IMR-90 (cell line): ENCODE results near the gene TENM3. TPM values are rescaled to one million over a fixed set of nuclear protein-coding genes. Genes with fewer than 3 reads are reported as not detected.

Source experiments
- ATAC-seq: fragments of 200-7000 bp; cut with Tn5 transposase; 2 replicates; pipeline ENCODE4 v1.9.1; 2020; ENCODE audit warnings: low read depth, mild to moderate bottlenecking, moderate library complexity
- BruUV-seq: library from RNA; stranded (reverse); fragments of 400-500 nt; replicated peaks from 2 replicates; lab custom pipeline; 2021; lab: Mats Ljungman, UMichigan
- CTCF ChIA-PET: fragments of 300-600 bp; formaldehyde crosslinking; extraction: SDS; loops from one replicate; lab custom pipeline; 2021; ENCODE audit warnings: antibody characterized with exemption; lab: Yijun Ruan, JAX
- POLR2A ChIA-PET: fragments of 300-600 bp; sonication (Branson Sonifier 250); formaldehyde crosslinking; loops from one replicate; lab custom pipeline; 2022; ENCODE audit warnings: antibody characterized with exemption; ENCODE audit not compliant: unreplicated experiment; lab: Charles Lee
- DNase-seq: peaks from one replicate; pipeline ENCODE4 v3.0.0; 2013
- H2AFZ ChIP-seq: replicated peaks from 2 replicates; pipeline ENCODE3; 2013; ENCODE audit warnings: low read length, mild to moderate bottlenecking; ENCODE audit not compliant: poor library complexity
- H2AK5ac ChIP-seq: 2 replicates; pipeline ENCODE4 v1.6.1; 2013; ENCODE audit warnings: low read depth, low read length, inconsistent platforms
- H2AK9ac ChIP-seq: replicated peaks from 2 replicates; pipeline ENCODE3; 2013; ENCODE audit warnings: mild to moderate bottlenecking, low read depth, low read length, moderate library complexity; ENCODE audit not compliant: poor library complexity
- H2BK120ac ChIP-seq: 2 replicates; pipeline ENCODE4 v1.6.1; 2013; ENCODE audit warnings: low read depth, low read length, inconsistent platforms
- H2BK15ac ChIP-seq: 3 replicates; pipeline ENCODE4 v1.6.1; 2013; ENCODE audit warnings: low read depth, low read length, inconsistent platforms
- H2BK20ac ChIP-seq: 2 replicates; pipeline ENCODE4 v1.6.1; 2013; ENCODE audit warnings: low read depth, mild to moderate bottlenecking, inconsistent platforms, low read length, moderate library complexity
- H2BK5ac ChIP-seq: 2 replicates; pipeline ENCODE4 v1.6.1; 2013; ENCODE audit warnings: mild to moderate bottlenecking, low read depth, low read length, inconsistent platforms; ENCODE audit not compliant: poor library complexity, severe bottlenecking
- H3K14ac ChIP-seq: replicated peaks from 2 replicates; pipeline ENCODE4 v1.6.1; 2013; ENCODE audit warnings: low read depth, low read length, inconsistent platforms
- H3K18ac ChIP-seq: 2 replicates; pipeline ENCODE4 v1.6.1; 2013; ENCODE audit warnings: low read depth, low read length, control low read depth
- H3K23ac ChIP-seq: 2 replicates; pipeline ENCODE4 v1.6.1; 2013; ENCODE audit warnings: low read depth, low read length, inconsistent platforms
- H3K27ac ChIP-seq: 2 replicates; pipeline ENCODE4 v1.5.1; 2013; ENCODE audit warnings: mild to moderate bottlenecking, control low read depth, low read length; ENCODE audit not compliant: insufficient read depth
- H3K27me3 ChIP-seq: 2 replicates; pipeline ENCODE4 v1.6.1; 2013; ENCODE audit warnings: low read length; ENCODE audit not compliant: control insufficient read depth, insufficient read depth
- H3K36me3 ChIP-seq: 2 replicates; pipeline ENCODE4 v1.6.1; 2013; ENCODE audit warnings: low read length, mixed read lengths; ENCODE audit not compliant: control insufficient read depth, insufficient read depth
- H3K4ac ChIP-seq: 2 replicates; pipeline ENCODE4 v1.6.1; 2013; ENCODE audit warnings: low read depth, low read length, inconsistent platforms
- H3K4me1 ChIP-seq: 2 replicates; pipeline ENCODE4 v1.6.1; 2013; ENCODE audit warnings: low read length, mixed read lengths; ENCODE audit not compliant: control insufficient read depth, insufficient read depth
- H3K4me2 ChIP-seq: 2 replicates; pipeline ENCODE4 v1.6.1; 2013; ENCODE audit warnings: low read depth, mild to moderate bottlenecking, control low read depth, low read length, moderate library complexity
- H3K4me3 ChIP-seq: 2 replicates; pipeline ENCODE4 v1.5.1; 2013; ENCODE audit warnings: low read depth, mild to moderate bottlenecking, control low read depth, low read length, moderate library complexity; ENCODE audit not compliant: insufficient read depth
- H3K56ac ChIP-seq: 2 replicates; pipeline ENCODE4 v1.6.1; 2013; ENCODE audit warnings: low read length, inconsistent platforms; ENCODE audit not compliant: insufficient read depth; ENCODE audit errors: extremely low read depth
- H3K79me1 ChIP-seq, 2 experiments: 2 replicates each; pipeline ENCODE4 v1.6.1; 2013; ENCODE audit warnings: low read length in 2 of 2, inconsistent platforms in 1 of 2, low read depth in 1 of 2
- H3K9ac ChIP-seq: 2 replicates; pipeline ENCODE4 v1.6.1; 2013; ENCODE audit warnings: low read depth, low read length, control low read depth
- H3K9me1 ChIP-seq: 2 replicates; pipeline ENCODE4 v1.6.1; 2013; ENCODE audit warnings: low read length, inconsistent platforms; ENCODE audit not compliant: insufficient read depth
- H3K9me3 ChIP-seq: 2 replicates; pipeline ENCODE4 v1.6.1; 2013; ENCODE audit warnings: low read length; ENCODE audit not compliant: control insufficient read depth, insufficient read depth
- H4K20me1 ChIP-seq: 2 replicates; pipeline ENCODE4 v1.6.1; 2013; ENCODE audit warnings: low read length, inconsistent platforms; ENCODE audit not compliant: insufficient read depth
- H4K5ac ChIP-seq: 2 replicates; pipeline ENCODE4 v1.6.1; 2013; ENCODE audit warnings: mild to moderate bottlenecking, low read depth, low read length, control low read depth
- H4K8ac ChIP-seq, 2 experiments: 2 replicates each; pipeline ENCODE4 v1.6.1; 2013; ENCODE audit warnings: low read depth in 2 of 2, low read length in 2 of 2, control low read depth in 1 of 2, inconsistent platforms in 1 of 2
- H4K91ac ChIP-seq: 2 replicates; pipeline ENCODE4 v1.6.1; 2013; ENCODE audit warnings: low read depth, low read length, inconsistent platforms; ENCODE audit not compliant: insufficient read depth
- BHLHE40 ChIP-seq: fragments of 150-350 bp; IDR thresholded peaks from 2 replicates; pipeline ENCODE4 v1.6.1; 2016; ENCODE audit warnings: mild to moderate bottlenecking, low read depth, low read length
- CEBPB ChIP-seq: IDR thresholded peaks from 2 replicates; pipeline ENCODE4 v1.6.1; 2012; ENCODE audit warnings: low read depth, low read length, improper control_type of control experiment
- CHD1 ChIP-seq: IDR thresholded peaks from 2 replicates; pipeline ENCODE4 v1.6.1; 2012; ENCODE audit warnings: low read depth, low read length, improper control_type of control experiment
- FOS ChIP-seq: fragments of 150-350 bp; IDR thresholded peaks from 2 replicates; pipeline ENCODE4 v1.6.1; 2016; ENCODE audit warnings: low read depth, low read length
- MAFK ChIP-seq: IDR thresholded peaks from 2 replicates; pipeline ENCODE4 v1.6.1; 2012; ENCODE audit warnings: low read depth, low read length, improper control_type of control experiment
- MAZ ChIP-seq: IDR thresholded peaks from 2 replicates; pipeline ENCODE4 v1.6.1; 2012; ENCODE audit warnings: low read depth, mild to moderate bottlenecking, low read length, improper control_type of control experiment, moderate library complexity, borderline replicate concordance
- MXI1 ChIP-seq: IDR thresholded peaks from 2 replicates; pipeline ENCODE4 v1.6.1; 2012; ENCODE audit warnings: low read depth, mild to moderate bottlenecking, low read length, moderate library complexity, borderline replicate concordance
- NFE2L2 ChIP-seq: fragments of 150-350 bp; IDR thresholded peaks from 2 replicates; pipeline ENCODE4 v1.6.1; 2016; ENCODE audit warnings: low read depth, mild to moderate bottlenecking, low read length
- POLR2A ChIP-seq: IDR thresholded peaks from 2 replicates; pipeline ENCODE4 v1.6.1; 2012; ENCODE audit warnings: mild to moderate bottlenecking, low read depth, low read length
- RAD21 ChIP-seq: IDR thresholded peaks from 2 replicates; pipeline ENCODE4 v1.6.1; 2012; ENCODE audit warnings: low read length, improper control_type of control experiment
- RCOR1 ChIP-seq: IDR thresholded peaks from 2 replicates; pipeline ENCODE4 v1.6.1; 2012; ENCODE audit warnings: mild to moderate bottlenecking, low read length, improper control_type of control experiment; ENCODE audit not compliant: insufficient replicate concordance
- RFX5 ChIP-seq: IDR thresholded peaks from 2 replicates; pipeline ENCODE4 v1.8.0; 2012; ENCODE audit warnings: low read depth, mild to moderate bottlenecking, low read length, moderate library complexity
- SMC3 ChIP-seq: fragments of 150-350 bp; IDR thresholded peaks from 2 replicates; pipeline ENCODE4 v1.6.1; 2016; ENCODE audit warnings: low read depth, mild to moderate bottlenecking, antibody characterized with exemption, low read length, moderate library complexity
- WGBS, 2 experiments: methylation state at CpG; one replicate each; pipeline versions ENCODE4 v1.1.5 to v1.1.7; 2013; ENCODE audit warnings: missing lambda C conversion rate in 2 of 2; ENCODE audit not compliant: insufficient read length in 1 of 2; ENCODE audit errors: extremely low coverage in 2 of 2; 5-methylcytosine and 5-hydroxymethylcytosine counted together
- dilution Hi-C: fragments of 300-500 bp; cut with HindIII; formaldehyde crosslinking; loops from one replicate; pipeline ENCODE4 v1.14.3; 2018; ENCODE audit warnings: low sequenced_read_pairs; ENCODE audit not compliant: unreplicated experiment
- in situ Hi-C: fragments of 300-500 bp; cut with MboI; formaldehyde crosslinking; loops from 3 replicates; pipeline ENCODE4 v1.14.3; 2019; ENCODE audit warnings: low sequenced_read_pairs, inconsistent platforms, mixed read lengths
- intact Hi-C: fragments of 100-400 bp; cut with micrococcal nuclease; formaldehyde crosslinking; loops from 2 replicates; pipeline ENCODE4 v1.10.0; 2022
- polyA plus RNA-seq, 3 experiments: library from polyadenylated mRNA; depleted of rRNA; stranded (reverse); fragments of >200 nt; gene quantifications; 2 replicates each; pipeline ENCODE4 v1.2.3, GENCODE V29; 2012; ENCODE audit warnings: low replicate concordance in 1 of 3
- total RNA-seq: library from RNA; depleted of rRNA; stranded (reverse); fragments of >200 nt; gene quantifications from 2 replicates; pipeline ENCODE4 v1.2.3, GENCODE V29; 2012
- TF ChIP-seq, protein P1 (sequence below): conservative IDR thresholded peaks from 2 replicates; pipeline ENCODE4 v1.5.1; 2012; ENCODE audit warnings: mild to moderate bottlenecking, low read depth, low read length, improper control_type of control experiment
- TF ChIP-seq, protein P2 (sequence below): fragments of 150-350 bp; IDR thresholded peaks from 2 replicates; pipeline ENCODE4 v1.6.1; 2017; ENCODE audit warnings: mild to moderate bottlenecking, antibody characterized with exemption, low read length, low read depth
- TF ChIP-seq, protein P3 (sequence below): fragments of 150-350 bp; IDR thresholded peaks from 2 replicates; pipeline ENCODE4 v1.6.1; 2016; ENCODE audit warnings: low read depth, mild to moderate bottlenecking, low read length, moderate library complexity, borderline replicate concordance

The TENM3 gene
- total and polyA plus RNA-seq, 2 of the 4 experiments (the other 2 are of a cell fraction), result 29.9 to 173 TPM

DNA sequence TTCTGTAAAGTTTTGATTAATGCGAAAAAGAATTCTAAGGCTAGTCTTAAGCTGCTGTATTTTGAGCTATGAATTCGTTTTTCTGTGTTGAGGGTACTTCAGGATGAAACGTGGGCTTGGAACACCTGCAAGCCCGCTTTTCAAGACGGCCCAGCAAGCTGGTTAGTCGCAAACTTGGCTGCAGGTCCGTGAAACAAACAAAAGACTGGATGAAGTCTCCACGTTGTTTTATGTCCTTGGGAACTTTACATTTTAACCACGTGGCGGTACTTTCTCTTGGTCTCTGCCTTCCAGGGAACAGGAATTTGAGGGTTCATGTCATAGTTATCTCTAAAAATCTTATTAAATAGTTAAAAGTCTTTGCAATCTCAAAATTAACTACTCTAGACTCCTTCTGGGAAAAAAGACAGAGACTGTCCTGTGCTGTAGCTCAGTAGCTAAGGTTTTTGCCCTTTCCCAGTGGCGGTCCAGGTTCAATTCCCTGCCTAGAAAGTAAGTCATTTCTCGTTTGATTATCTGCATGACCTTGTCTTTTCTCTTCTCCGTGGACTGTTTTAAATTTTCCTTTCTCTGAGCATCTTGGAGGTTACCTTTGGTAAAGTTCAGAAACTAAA lies 21.0 kb downstream of the TENM3 start:
- CTCF ChIA-PET, result interaction anchor here (0.6 to 0.7 kb wide), 3 partner anchors 15 to 527 kb away, joined by 6 to 7 read pairs (median 7); no protein-coding TSS in a partner anchor
- WGBS, 2 experiments, result 81% methylated on average over 4 of the region's 13 CpGs; no CpG with 5 or more reads in 1 of the 2 experiments

More for the DNA sequence above, 21.0 kb downstream of the TENM3 start:
- BruUV-seq, result no TSS peak
- H3K4me1 ChIP-seq, result no peaks in the 10 kb centered on the region
- no peak overlapping the region for H4K5ac ChIP-seq
- POLR2A ChIA-PET, result no interaction called here
- no peaks in the 10 kb centered on the region for H3K9me1 ChIP-seq
- in situ Hi-C loops (no loop called here), intact Hi-C loops (no loop called here), dilution Hi-C loops (no loop called here)
- H2AK5ac ChIP-seq, result no peak overlapping the region
- H3K9me3 ChIP-seq, result no peaks in the 10 kb centered on the region
- DNase-seq (no peak), ATAC-seq (no peak)
- H3K18ac ChIP-seq, result no peak overlapping the region
- H3K27me3 ChIP-seq, result no peaks in the 10 kb centered on the region
- H2BK20ac ChIP-seq, result no peak overlapping the region
- no peak overlapping the region for H4K8ac ChIP-seq
- H3K9ac ChIP-seq, result no peak overlapping the region
- no peak for TF ChIP-seq CHD1
- TF ChIP-seq, protein P1, sequence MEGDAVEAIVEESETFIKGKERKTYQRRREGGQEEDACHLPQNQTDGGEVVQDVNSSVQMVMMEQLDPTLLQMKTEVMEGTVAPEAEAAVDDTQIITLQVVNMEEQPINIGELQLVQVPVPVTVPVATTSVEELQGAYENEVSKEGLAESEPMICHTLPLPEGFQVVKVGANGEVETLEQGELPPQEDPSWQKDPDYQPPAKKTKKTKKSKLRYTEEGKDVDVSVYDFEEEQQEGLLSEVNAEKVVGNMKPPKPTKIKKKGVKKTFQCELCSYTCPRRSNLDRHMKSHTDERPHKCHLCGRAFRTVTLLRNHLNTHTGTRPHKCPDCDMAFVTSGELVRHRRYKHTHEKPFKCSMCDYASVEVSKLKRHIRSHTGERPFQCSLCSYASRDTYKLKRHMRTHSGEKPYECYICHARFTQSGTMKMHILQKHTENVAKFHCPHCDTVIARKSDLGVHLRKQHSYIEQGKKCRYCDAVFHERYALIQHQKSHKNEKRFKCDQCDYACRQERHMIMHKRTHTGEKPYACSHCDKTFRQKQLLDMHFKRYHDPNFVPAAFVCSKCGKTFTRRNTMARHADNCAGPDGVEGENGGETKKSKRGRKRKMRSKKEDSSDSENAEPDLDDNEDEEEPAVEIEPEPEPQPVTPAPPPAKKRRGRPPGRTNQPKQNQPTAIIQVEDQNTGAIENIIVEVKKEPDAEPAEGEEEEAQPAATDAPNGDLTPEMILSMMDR, result no peak
- no peak for TF ChIP-seq MAFK
- no peak for TF ChIP-seq FOS
- TF ChIP-seq, protein P2, sequence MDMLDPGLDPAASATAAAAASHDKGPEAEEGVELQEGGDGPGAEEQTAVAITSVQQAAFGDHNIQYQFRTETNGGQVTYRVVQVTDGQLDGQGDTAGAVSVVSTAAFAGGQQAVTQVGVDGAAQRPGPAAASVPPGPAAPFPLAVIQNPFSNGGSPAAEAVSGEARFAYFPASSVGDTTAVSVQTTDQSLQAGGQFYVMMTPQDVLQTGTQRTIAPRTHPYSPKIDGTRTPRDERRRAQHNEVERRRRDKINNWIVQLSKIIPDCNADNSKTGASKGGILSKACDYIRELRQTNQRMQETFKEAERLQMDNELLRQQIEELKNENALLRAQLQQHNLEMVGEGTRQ, result no peak
- TF ChIP-seq, protein P3, sequence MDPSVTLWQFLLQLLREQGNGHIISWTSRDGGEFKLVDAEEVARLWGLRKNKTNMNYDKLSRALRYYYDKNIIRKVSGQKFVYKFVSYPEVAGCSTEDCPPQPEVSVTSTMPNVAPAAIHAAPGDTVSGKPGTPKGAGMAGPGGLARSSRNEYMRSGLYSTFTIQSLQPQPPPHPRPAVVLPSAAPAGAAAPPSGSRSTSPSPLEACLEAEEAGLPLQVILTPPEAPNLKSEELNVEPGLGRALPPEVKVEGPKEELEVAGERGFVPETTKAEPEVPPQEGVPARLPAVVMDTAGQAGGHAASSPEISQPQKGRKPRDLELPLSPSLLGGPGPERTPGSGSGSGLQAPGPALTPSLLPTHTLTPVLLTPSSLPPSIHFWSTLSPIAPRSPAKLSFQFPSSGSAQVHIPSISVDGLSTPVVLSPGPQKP, result no peak
- TF ChIP-seq RFX5, result no peak
- no peak for TF ChIP-seq BHLHE40
- TF ChIP-seq MAZ, result no peak
- TF ChIP-seq RCOR1, result no peak
- no peak for TF ChIP-seq POLR2A
- TF ChIP-seq MXI1, result no peak
- no peak for TF ChIP-seq CEBPB
- no peak for TF ChIP-seq SMC3
- no peak for TF ChIP-seq RAD21
- TF ChIP-seq NFE2L2, result no peak
- H3K56ac ChIP-seq, result no peak overlapping the region
- no peaks in the 10 kb centered on the region for H3K79me1 ChIP-seq
- no peak overlapping the region for H2AK9ac ChIP-seq
- no peak overlapping the region for H3K4me3 ChIP-seq
- no peak overlapping the region for H3K23ac ChIP-seq
- H3K14ac ChIP-seq, result no peak overlapping the region
- no peak overlapping the region for H2BK120ac ChIP-seq
- H3K36me3 ChIP-seq, result no peaks in the 10 kb centered on the region
- H2BK5ac ChIP-seq, result no peak overlapping the region
- no peak overlapping the region for H2BK15ac ChIP-seq
- H3K4ac ChIP-seq, result no peak overlapping the region
- H4K91ac ChIP-seq, result no peak overlapping the region
- H3K4me2 ChIP-seq, result no peak overlapping the region
- no peak overlapping the region for H3K27ac ChIP-seq
- H4K20me1 ChIP-seq, result no peaks in the 10 kb centered on the region
- no peak overlapping the region for H2AFZ ChIP-seq
